GM21423 (cell line): Measurements from ENCODE around the gene THADA.
"Not testable (repeated sequence)": the region's sequence is repeated elsewhere in the genome, so short reads cannot be mapped to it uniquely, and the experiment has no call there.

Experiments
- ATAC-seq: cut with Tn5 transposase; IDR thresholded peaks from one replicate; pipeline ENCODE4 v1.9.1; 2021; ENCODE audit warnings: mild to moderate bottlenecking, moderate library complexity; ENCODE audit not compliant: unreplicated experiment

Gene THADA

GRCh38 chr2:43605079-43605655, 9.3 kb upstream of the THADA start:
- no peak for ATAC-seq

GRCh38 chr2:43604674-43605073, 8.8 kb upstream of the THADA start:
- ATAC-seq: no peak

GRCh38 chr2:43600596-43600995, 4.8 kb upstream of the THADA start:
- ATAC-seq: not testable (repeated sequence)

- ATAC-seq: no peak
These were observed 963 bp downstream of the THADA start for GRCh38 chr2:43594875-43595274.

GRCh38 chr2:43593254-43593653, 2.6 kb downstream of the THADA start:
- no peak for ATAC-seq

- ATAC-seq: no peak
These were observed 3.4 kb downstream of the THADA start for GRCh38 chr2:43592443-43592842.

GRCh38 chr2:43585708-43586107, 10.1 kb downstream of the THADA start:
- ATAC-seq: no peak

- ATAC-seq: no peak
These were observed 16.4 kb downstream of the THADA start for GRCh38 chr2:43579275-43579981.

- no peak for ATAC-seq
These were observed 18.6 kb downstream of the THADA start for GRCh38 chr2:43576981-43577892.

- ATAC-seq: no peak
These were observed 23.6 kb downstream of the THADA start for GRCh38 chr2:43572244-43572643.

- peak; percentile 84 for ATAC-seq
These were observed 25.9 kb downstream of the THADA start for GRCh38 chr2:43569921-43570320.

- no peak for ATAC-seq
These were observed 27.6 kb downstream of the THADA start for GRCh38 chr2:43568228-43568627.

- ATAC-seq: no peak
These were observed 29.4 kb downstream of the THADA start for GRCh38 chr2:43566461-43566729.

- no peak for ATAC-seq
These were observed 32.2 kb downstream of the THADA start for GRCh38 chr2:43563679-43564078.

- no peak for ATAC-seq
These were observed 35.6 kb downstream of the THADA start for GRCh38 chr2:43560231-43560547.

- ATAC-seq: peak; percentile 74
These were observed 36.2 kb downstream of the THADA start for GRCh38 chr2:43559391-43560230.

GRCh38 chr2:43557196-43557595, 38.6 kb downstream of the THADA start:
- no peak for ATAC-seq

- ATAC-seq: no peak
These were observed 39.6 kb downstream of the THADA start for GRCh38 chr2:43556256-43556655.

GRCh38 chr2:43553341-43553855, 42.4 kb downstream of the THADA start:
- ATAC-seq: no peak

- no peak for ATAC-seq
These were observed 43.8 kb downstream of the THADA start for GRCh38 chr2:43551990-43552389.

- ATAC-seq: not testable (repeated sequence)
These were observed 47.5 kb downstream of the THADA start for GRCh38 chr2:43548381-43548780.
